Progenitor cell of endocrine pancreas (in vitro differentiated cells): ENCODE results near the gene FCHSD2. TPM values are rescaled to one million over a fixed set of nuclear protein-coding genes. Genes with fewer than 3 reads are reported as not detected.

ENCODE experiments used
- DNase-seq: peaks from one replicate; pipeline ENCODE4 v3.0.0; 2021; ENCODE audit warnings: low spot score; ENCODE audit not compliant: unreplicated experiment
- H3K27ac Mint-ChIP-seq: 2 replicates; pipeline ENCODE4 v1.8.0; 2021; ENCODE audit warnings: mild to moderate bottlenecking, moderate library complexity, mixed read lengths
- H3K27me3 Mint-ChIP-seq: 2 replicates; pipeline ENCODE4 v1.8.0; 2021; ENCODE audit warnings: mixed read lengths
- H3K36me3 Mint-ChIP-seq: 2 replicates; pipeline ENCODE4 v1.8.0; 2022; ENCODE audit warnings: mixed read lengths; ENCODE audit not compliant: insufficient read depth
- H3K4me1 Mint-ChIP-seq: 2 replicates; pipeline ENCODE4 v1.8.0; 2021; ENCODE audit warnings: low read depth, mixed read lengths
- H3K4me3 Mint-ChIP-seq: 2 replicates; pipeline ENCODE4 v1.8.0; 2021; ENCODE audit warnings: low read depth, mild to moderate bottlenecking, moderate library complexity, mixed read lengths
- H3K9me3 Mint-ChIP-seq: 2 replicates; pipeline ENCODE4 v1.8.0; 2021; ENCODE audit warnings: low read depth, mixed read lengths
- CTCF ChIP-seq: fragments of 200-600 bp; sonication (generic); IDR thresholded peaks from one replicate; pipeline ENCODE4 v1.5.0; 2021; ENCODE audit warnings: antibody characterized with exemption, mild to moderate bottlenecking; ENCODE audit not compliant: unreplicated experiment
- total RNA-seq: library from RNA; stranded (reverse); gene quantifications from 2 replicates; pipeline ENCODE4 v1.2.1, GENCODE V29; 2021

FCHSD2 gene
- total RNA-seq, 1 donor from 2014 or later: 35.4 TPM

DNA sequence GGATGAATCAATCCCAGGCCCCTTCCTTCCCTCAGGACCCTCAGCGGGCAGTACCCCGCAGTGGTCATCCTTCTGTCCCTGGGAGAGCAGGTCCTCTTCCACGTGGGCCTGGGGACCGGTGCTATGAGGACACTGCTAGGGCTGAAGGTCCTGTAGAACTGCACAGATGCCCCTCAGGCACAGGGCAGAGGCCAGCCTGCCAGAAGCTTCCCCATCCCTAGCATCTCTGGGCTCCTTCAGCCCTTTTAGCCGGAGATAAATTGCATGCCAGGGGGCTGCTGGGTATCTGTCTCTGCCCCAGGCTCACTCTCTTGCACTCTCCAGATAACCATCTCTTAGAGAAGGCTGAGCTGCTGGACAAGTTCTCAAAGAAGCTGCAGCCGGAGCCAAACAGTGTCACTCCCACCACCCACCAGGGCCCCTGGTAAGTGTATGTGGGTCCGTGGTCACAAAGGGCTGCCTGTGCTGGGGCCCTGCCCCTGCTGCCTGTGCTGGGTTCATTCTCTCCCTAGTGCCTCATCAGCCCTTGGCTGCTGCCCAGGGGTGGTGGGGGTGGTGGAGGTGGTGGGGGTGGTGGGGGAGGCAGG is 325.6 kb downstream of the FCHSD2 start:
- Mint-ChIP-seq H3K27me3 (peaks cover 8% of the 10 kb centered on the region), H3K9me3 (no peaks in the 10 kb centered on the region), H3K27ac (no peak overlapping the region), H3K36me3 (peaks cover 9% of the 10 kb centered on the region), H3K4me3 (no peak overlapping the region), H3K4me1 (peaks cover 23% of the 10 kb centered on the region)
- DNase-seq: no peak
- TF ChIP-seq CTCF: no peak

DNA sequence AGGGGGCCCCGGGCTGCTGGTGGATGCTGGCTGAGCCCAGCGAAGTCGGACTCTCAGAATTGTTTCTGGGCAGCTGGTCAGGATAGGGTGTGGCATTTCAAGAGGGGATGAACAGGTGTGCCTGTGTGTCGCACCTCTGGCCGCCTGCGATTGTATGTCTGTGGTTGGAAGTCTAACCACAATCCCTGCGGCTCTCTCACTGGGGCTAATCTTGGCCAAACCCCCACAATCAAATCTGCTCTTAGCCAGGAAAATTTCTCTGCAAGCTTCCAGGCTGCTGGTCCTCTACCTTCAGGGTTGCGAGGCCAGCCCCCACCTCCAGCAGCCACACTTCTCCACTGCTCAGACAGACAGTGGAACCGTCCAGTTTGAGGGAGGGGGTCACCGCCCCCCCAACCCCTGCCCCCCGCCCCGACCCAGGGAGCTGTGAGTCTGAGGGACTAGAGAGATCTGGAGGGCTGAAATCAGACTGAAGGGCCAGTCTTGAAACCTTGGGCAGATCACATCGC is 327.0 kb downstream of the FCHSD2 start:
- Mint-ChIP-seq H3K36me3 (peaks cover 11% of the 10 kb centered on the region), H3K27ac (peak overlapping the region; percentile 98), H3K4me3 (peak overlapping the region; percentile 94), H3K4me1 (peaks cover 19% of the 10 kb centered on the region), H3K9me3 (no peaks in the 10 kb centered on the region), H3K27me3 (peaks cover 6% of the 10 kb centered on the region)
- no peak for DNase-seq
- no peak for TF ChIP-seq CTCF

DNA sequence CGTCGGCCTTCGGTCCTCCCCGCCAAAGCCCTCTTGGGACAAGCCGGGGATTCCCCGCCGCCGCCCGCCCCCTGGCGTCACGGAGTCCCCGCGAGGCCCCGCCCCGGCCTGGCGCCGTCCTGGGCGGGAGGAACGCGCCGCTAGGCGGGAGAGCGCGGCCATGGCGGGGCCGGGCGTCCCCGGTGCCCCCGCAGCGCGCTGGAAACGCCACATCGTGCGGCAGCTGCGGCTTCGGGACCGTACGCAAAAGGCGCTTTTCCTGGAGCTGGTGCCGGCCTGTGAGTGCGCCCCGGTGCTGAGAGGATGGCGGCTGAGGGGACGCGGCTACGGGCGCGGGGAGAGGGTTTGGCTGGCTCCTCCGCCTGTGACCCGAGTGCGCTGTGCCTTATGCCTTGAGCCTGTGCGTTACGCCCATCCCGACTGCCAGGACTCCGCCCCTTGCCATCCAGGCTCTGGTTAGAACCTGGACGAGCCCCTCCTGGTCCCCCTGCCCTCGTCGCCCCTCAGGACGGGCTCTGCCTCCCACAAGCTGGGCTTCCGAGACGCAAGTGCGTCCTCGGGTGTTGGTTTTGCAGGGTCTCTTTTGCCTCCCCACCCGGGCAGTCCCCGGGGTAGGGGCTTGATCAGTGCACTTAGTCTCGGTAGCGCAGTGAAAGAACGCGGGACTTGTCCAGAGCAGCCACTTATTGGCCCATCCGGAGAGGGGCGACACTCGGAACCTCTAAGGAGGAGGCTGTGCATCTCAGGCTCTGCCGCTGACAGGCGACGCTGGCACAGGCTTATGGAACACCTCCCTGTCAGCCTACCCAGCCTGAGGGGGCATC is 327.6 kb downstream of the FCHSD2 start, which contains the start of gene ATG16L2:
Gene ATG16L2, plus strand, starts transcription at position 126 of the 824 bp plus-strand sequence. Its CDS starts 35 bp downstream, at position 161.
- H3K9me3 Mint-ChIP-seq: no peaks in the 10 kb centered on the region
- H3K4me1 Mint-ChIP-seq: peaks cover 19% of the 10 kb centered on the region
- peaks cover 5% of the 10 kb centered on the region for H3K27me3 Mint-ChIP-seq
- DNase-seq: peak; percentile 83
- H3K27ac Mint-ChIP-seq: peak within 1 kb of the TSS; percentile 98
- peaks cover 10% of the 10 kb centered on the region for H3K36me3 Mint-ChIP-seq
- peak within 1 kb of the TSS; percentile 94 for H3K4me3 Mint-ChIP-seq
- TF ChIP-seq CTCF: peak; percentile 29

DNA sequence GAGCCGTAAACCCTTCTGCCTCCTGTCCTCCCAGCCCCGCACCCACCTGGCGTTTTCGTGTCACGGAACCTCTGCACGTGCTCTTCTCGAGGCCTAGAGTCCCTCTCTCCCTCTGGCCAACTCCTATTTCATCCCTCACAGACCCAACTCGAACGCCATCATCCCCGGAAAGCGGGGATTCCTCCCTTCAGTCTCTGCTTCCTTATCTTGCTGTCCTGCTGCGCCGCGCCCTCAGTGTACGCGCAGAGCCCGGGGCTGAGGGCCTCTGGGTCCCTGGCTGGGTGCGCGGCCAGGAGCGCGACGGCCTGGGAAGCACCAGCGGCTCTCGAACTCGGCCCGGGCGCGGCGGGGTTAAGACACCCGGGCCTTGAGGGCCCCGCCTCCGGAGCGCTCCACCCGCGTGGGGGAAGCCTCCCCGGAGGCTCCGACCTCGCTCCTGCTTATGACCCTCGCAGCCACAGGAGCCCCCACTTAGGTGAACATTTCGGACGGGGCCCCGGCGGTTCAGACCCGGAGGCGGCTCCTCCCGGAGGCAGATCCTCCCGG is 328.3 kb downstream of the FCHSD2 start:
- Mint-ChIP-seq H3K36me3 (peaks cover 7% of the 10 kb centered on the region), H3K27me3 (no peaks in the 10 kb centered on the region), H3K4me3 (peak overlapping the region; percentile 86), H3K9me3 (no peaks in the 10 kb centered on the region), H3K27ac (peak overlapping the region; percentile 97), H3K4me1 (peaks cover 19% of the 10 kb centered on the region)
- no peak for TF ChIP-seq CTCF
- no peak for DNase-seq

DNA sequence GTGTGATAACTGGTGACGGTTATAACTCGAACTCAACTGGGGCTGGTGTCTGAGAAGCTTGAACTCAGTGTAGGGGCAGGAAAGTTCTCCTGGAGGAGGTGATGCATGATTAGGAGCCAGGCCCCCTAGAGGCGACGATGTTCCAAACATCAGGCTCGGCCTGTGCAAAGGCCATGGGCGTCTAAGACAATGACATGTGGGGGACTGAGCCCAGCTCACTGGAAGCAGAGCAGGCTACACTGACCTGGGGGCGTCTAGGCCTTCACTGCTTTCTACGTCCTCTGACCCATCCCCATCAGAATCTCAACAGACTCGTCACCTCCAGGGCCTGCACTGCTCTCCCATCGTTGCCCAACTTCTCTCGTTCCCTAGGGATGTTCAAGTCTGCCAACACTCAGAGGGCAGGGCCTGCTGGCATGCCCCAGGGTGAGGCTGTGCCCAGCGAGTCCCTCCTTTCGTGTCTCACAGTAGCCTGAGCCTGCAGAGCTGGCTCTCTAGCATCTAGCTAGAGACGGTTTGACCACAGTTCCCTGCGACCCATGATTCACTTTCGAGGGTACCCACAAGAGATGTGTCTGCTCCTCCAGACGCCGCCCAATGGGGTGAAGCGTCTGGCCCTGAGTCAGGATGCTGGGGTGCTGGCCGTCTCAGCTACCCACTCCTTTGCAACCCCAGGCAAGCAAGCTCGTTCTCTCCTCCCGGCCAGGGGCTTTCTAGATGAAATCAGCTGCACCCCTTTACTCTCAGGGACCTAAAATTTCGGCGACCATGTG is 329.0 kb downstream of the FCHSD2 start:
- H3K9me3 Mint-ChIP-seq: no peaks in the 10 kb centered on the region
- H3K27ac Mint-ChIP-seq: peak overlapping the region; percentile 97
- TF ChIP-seq CTCF: peak; percentile 65
- H3K4me1 Mint-ChIP-seq: peaks cover 19% of the 10 kb centered on the region
- DNase-seq: no peak
- peaks cover 8% of the 10 kb centered on the region for H3K36me3 Mint-ChIP-seq
- H3K27me3 Mint-ChIP-seq: no peaks in the 10 kb centered on the region
- peak overlapping the region; percentile 86 for H3K4me3 Mint-ChIP-seq
